GM18511 (cell line): ENCODE results near the gene PHACTR1.

Source experiments
- ATAC-seq: cut with Tn5 transposase; IDR thresholded peaks from one replicate; pipeline ENCODE4 v1.9.1; 2021; ENCODE audit warnings: mild to moderate bottlenecking, moderate library complexity; ENCODE audit not compliant: unreplicated experiment

The PHACTR1 gene

DNA sequence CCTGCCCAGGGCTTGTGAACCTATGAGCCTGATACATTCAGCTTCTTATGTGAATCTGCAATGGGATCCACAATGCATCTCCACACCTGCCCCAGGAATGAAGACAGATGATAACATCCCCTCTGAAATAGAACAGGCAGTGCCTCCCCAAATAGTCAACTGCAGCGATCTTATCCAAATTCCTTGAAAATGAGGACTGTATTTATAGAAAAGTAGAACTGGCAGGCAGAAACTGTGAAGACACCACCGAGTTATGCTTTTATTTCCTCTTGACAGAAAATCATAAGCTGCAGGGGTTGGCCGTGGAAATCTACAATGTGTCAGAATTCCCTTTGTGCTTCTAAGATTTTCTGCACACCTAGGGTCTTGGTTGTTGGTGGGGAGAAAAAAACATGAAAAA lies 341.5 kb downstream of the PHACTR1 start:
- no peak for ATAC-seq

- ATAC-seq: no peak
Observed at GRCh38 chr6:13059026-13059425, 342.5 kb downstream of the PHACTR1 start.

- ATAC-seq: no peak
Observed at GRCh38 chr6:13063300-13063918, 346.8 kb downstream of the PHACTR1 start.

DNA sequence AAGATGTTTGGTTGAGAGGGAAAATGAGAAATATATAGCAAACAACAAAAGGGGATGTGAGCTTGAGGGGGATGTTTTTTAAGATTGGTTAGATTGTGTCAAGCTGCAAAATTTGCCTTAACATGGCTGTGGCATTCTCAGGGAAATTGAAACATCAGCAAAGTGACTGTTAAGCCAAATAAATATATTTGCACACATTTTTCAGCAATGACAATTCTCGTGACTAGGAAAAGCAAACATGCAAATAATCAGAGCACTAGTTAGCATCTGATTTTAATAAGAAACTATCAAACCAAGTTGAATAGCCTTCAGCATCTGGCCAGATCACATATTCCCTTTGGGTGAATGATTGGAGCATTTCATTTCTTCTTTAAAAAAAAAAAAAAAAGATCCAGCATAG lies 349.0 kb downstream of the PHACTR1 start:
- no peak for ATAC-seq

- no peak for ATAC-seq
Observed at GRCh38 chr6:13066050-13066449, 349.5 kb downstream of the PHACTR1 start.

DNA sequence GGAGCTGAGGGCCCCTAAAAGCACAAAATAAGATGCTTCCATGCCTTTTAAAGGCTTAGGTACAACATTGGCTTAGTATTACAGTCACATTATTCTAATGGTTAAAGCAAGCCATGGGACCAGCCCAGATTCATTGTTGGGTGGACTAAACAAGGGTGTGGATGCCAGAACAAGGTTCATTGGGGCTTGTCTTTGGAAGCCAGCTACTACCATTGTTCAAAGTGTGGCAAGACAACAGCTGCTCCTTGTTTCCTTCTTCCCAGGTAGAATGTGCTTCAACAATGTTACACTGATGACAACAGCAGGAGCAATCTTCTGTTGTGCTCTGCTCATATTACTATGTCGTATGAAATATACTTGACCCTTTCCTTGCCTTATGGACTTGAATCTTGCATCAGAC lies 350.3 kb downstream of the PHACTR1 start:
- no peak for ATAC-seq

GRCh38 chr6:13068586-13069210 lies 352.1 kb downstream of the PHACTR1 start:
- no peak for ATAC-seq

GRCh38 chr6:13071550-13072345 lies 355.2 kb downstream of the PHACTR1 start:
- no peak for ATAC-seq

- no peak for ATAC-seq
Observed at GRCh38 chr6:13072686-13073347, 356.2 kb downstream of the PHACTR1 start.

DNA sequence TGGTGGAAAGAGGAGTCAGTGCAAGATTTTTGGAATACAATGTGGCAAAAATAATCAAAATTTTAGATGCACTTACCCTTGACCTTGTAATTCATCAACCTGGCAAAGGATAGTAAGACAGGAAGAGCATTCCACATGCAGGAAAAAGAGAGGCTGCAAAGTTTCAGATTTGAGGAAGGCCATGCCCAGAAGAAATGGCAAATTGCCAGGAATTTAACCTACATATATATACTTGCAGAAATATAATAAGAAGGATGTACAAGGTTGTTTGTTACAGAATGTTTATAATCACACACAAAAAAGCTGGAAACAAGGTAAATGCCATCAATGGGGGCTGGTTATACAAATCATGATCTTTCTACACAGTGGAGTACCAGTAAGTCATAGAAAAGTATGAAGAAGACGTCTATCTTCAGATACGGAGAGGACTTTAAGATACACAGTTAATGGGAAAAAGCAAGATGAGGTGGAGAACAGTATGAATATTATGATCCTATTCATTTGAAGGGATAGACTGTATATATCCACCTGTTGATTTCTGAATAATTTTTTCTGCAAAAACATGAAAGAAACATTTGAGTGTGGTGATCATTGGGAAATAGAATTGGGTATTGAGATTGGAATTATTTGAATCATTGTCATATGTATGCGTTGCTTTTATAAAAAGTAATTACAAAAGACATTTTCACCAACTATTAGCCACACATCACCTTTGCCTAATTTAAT lies 358.0 kb downstream of the PHACTR1 start:
- no peak for ATAC-seq

- no peak for ATAC-seq
Observed at GRCh38 chr6:13075141-13075845, 358.7 kb downstream of the PHACTR1 start.

- no peak for ATAC-seq
Observed at GRCh38 chr6:13076575-13076974, 360.0 kb downstream of the PHACTR1 start.

- no peak for ATAC-seq
Observed at GRCh38 chr6:13077117-13077516, 360.6 kb downstream of the PHACTR1 start.

DNA sequence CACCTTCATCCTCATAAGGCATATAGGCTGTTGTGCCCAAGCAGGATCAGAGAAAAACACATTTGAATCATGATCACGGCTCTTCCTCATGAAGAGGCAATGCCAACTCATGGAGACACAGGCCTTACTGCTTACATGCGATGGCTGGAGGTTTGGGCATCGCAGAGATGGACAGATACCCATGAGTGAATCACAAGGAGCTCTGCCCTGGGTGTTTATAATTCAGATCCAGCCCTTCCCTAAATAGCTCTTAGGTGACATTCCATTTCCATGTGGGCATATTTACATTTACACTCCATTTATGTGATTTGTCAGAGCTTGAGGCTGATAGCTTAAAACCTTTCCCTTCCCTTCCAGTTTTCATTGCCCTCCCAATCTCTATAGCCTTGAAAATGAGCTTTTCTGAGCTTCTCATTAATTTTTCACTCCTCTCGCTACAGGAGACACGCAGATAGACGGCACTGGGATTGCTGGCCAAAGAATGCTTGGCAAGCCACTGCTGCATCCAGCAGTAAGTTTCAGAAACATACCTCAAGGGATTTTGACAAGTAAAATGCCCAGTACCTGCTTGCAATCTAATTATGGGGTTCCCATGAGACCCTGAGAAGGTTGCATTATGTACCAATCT lies 362.6 kb downstream of the PHACTR1 start:
- no peak for ATAC-seq

- no peak for ATAC-seq
Observed at GRCh38 chr6:13080462-13081188, 364.1 kb downstream of the PHACTR1 start.

DNA sequence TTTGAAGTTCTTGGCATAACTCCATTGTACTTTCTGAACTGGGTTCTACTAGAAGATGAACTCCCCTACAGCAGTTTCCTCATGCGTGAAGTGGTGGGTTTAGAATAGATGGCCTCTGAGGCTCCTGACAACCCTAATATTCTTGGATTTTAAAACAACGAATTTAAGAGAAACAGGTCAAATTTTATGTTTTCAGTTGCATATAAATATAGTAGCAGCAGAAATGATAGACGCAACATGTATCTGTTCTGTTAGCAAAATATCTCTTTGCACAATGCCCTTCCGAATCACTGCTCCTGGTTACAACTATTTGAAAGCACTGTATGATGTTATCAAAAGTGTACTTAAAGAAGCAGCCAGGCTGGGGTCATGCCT lies 364.6 kb downstream of the PHACTR1 start:
- no peak for ATAC-seq

- ATAC-seq: no peak
Observed at GRCh38 chr6:13089296-13089994, 372.9 kb downstream of the PHACTR1 start.

GRCh38 chr6:13091192-13091591 lies 374.6 kb downstream of the PHACTR1 start:
- no peak for ATAC-seq
